GM12878 (cell line): ENCODE results near the gene AFMID. TPM values are rescaled to one million over a fixed set of nuclear protein-coding genes. Genes with fewer than 3 reads are reported as not detected.

Experiments used
- ATAC-seq: fragments of 200-7000 bp; cut with Tn5 transposase; 3 replicates; pipeline ENCODE4 v1.9.1; 2020; ENCODE audit warnings: mild to moderate bottlenecking, moderate library complexity
- BruUV-seq: library from RNA; stranded (reverse); fragments of 400-500 nt; replicated peaks from 2 replicates; lab custom pipeline; 2021; lab: Mats Ljungman, UMichigan
- CTCF ChIA-PET: fragments of 300-600 bp; sonication (Branson Sonifier 250); formaldehyde crosslinking; extraction: SDS; loops from one replicate; lab custom pipeline; 2021; ENCODE audit warnings: inconsistent platforms; lab: Yijun Ruan, JAX
- POLR2A ChIA-PET: fragments of 350-600 bp; formaldehyde crosslinking; extraction: SDS; loops from one replicate; lab custom pipeline; 2021; ENCODE audit warnings: inconsistent platforms; lab: Charles Lee
- RAD21 ChIA-PET: fragments of 300-600 bp; sonication (Branson Sonifier 250); formaldehyde crosslinking; loops from one replicate; lab custom pipeline; 2023; ENCODE audit warnings: antibody characterized with exemption; ENCODE audit not compliant: unreplicated experiment; lab: Charles Lee
- SMC1A ChIA-PET: fragments of 300-600 bp; sonication (Branson Sonifier 250); formaldehyde crosslinking; loops from one replicate; lab custom pipeline; 2023; ENCODE audit not compliant: unreplicated experiment, uncharacterized antibody; lab: Charles Lee
- DNase-seq: peaks from one replicate; pipeline ENCODE4 v3.0.0-alpha.2; 2011; ENCODE audit warnings: low read depth, low spot score
- FAIRE-seq: peaks from 3 replicates; lab custom pipeline; 2011; peaks lifted over from hg19 to GRCh38; lab: Jason Lieb, UNC
- H2AFZ ChIP-seq: 2 replicates; pipeline ENCODE4 v1.6.0; 2011; ENCODE audit warnings: low read depth, low read length, control low read depth; ENCODE audit not compliant: control insufficient read depth
- H3K27ac ChIP-seq: 2 replicates; pipeline ENCODE4 v1.5.1; 2011; ENCODE audit warnings: control low read depth; ENCODE audit not compliant: control insufficient read depth, insufficient read depth
- H3K27me3 ChIP-seq, 2 experiments: replicated peaks in 1 of 2; 2 replicates each; pipeline versions ENCODE4 v1.6.0 to v1.6.1; 2011; ENCODE audit warnings: low read length in 1 of 2; ENCODE audit not compliant: control insufficient read depth in 2 of 2, insufficient read depth in 2 of 2
- H3K36me3 ChIP-seq, 2 experiments: 2 replicates each; pipeline ENCODE4 v1.5.1; 2011; ENCODE audit warnings: low read length in 1 of 2; ENCODE audit not compliant: control insufficient read depth in 2 of 2, insufficient read depth in 2 of 2
- H3K4me1 ChIP-seq: 2 replicates; pipeline ENCODE4 v1.6.1; 2011; ENCODE audit warnings: mild to moderate bottlenecking, low read length, moderate library complexity, mixed read lengths; ENCODE audit not compliant: control insufficient read depth, insufficient read depth
- H3K4me2 ChIP-seq: 2 replicates; pipeline ENCODE4 v1.6.0; 2011; ENCODE audit warnings: control low read depth; ENCODE audit not compliant: control insufficient read depth, insufficient read depth
- H3K4me3 ChIP-seq: fragments of 200-600 bp; sonication (generic); 2 replicates; pipeline ENCODE4 v1.5.1; 2016
- H3K79me2 ChIP-seq: 2 replicates; pipeline ENCODE4 v1.6.0; 2011; ENCODE audit warnings: low read length; ENCODE audit not compliant: control insufficient read depth, insufficient read depth
- H3K9ac ChIP-seq: 2 replicates; pipeline ENCODE4 v1.8.0; 2011; ENCODE audit warnings: low read length, control low read depth, mixed read lengths; ENCODE audit not compliant: control insufficient read depth, insufficient read depth
- H3K9me3 ChIP-seq: replicated peaks from 3 replicates; pipeline ENCODE4 v1.5.1; 2011; ENCODE audit warnings: mild to moderate bottlenecking, low read length; ENCODE audit not compliant: control insufficient read depth, insufficient read depth
- H4K20me1 ChIP-seq: 2 replicates; pipeline ENCODE4 v1.6.0; 2011; ENCODE audit not compliant: control insufficient read depth, insufficient read depth
- CREM ChIP-seq: IDR thresholded peaks from 2 replicates; pipeline ENCODE4 v1.6.1; 2014; ENCODE audit warnings: antibody characterized with exemption, low read depth
- HSF1 ChIP-seq: fragments of 150-350 bp; IDR thresholded peaks from 2 replicates; pipeline ENCODE4 v1.6.1; 2014; ENCODE audit warnings: mild to moderate bottlenecking, low read depth, low read length
- NFXL1 ChIP-seq: fragments of 450-650 bp; IDR thresholded peaks from 2 replicates; pipeline ENCODE4 v1.6.1; 2017; ENCODE audit warnings: antibody characterized with exemption, mild to moderate bottlenecking, borderline replicate concordance
- NKRF ChIP-seq: fragments of 450-650 bp; conservative IDR thresholded peaks from 2 replicates; pipeline ENCODE4 v1.6.1; 2017; ENCODE audit warnings: mild to moderate bottlenecking, moderate library complexity
- NRF1 ChIP-seq: conservative IDR thresholded peaks from 2 replicates; pipeline ENCODE4 v1.6.1; 2011; ENCODE audit warnings: mild to moderate bottlenecking, low read depth, low read length, improper control_type of control experiment
- TCF3 ChIP-seq: IDR thresholded peaks from 2 replicates; pipeline ENCODE4 v1.6.1; 2012; ENCODE audit warnings: low read depth, mild to moderate bottlenecking, low read length, borderline replicate concordance; ENCODE audit not compliant: insufficient read depth
- YY1 ChIP-seq: IDR thresholded peaks from 2 replicates; pipeline ENCODE4 v1.6.1; 2011; ENCODE audit warnings: low read depth, mild to moderate bottlenecking, low read length
- ZBTB40 ChIP-seq: fragments of 450-650 bp; IDR thresholded peaks from 2 replicates; pipeline ENCODE4 v1.6.1; 2016; ENCODE audit warnings: mild to moderate bottlenecking, moderate library complexity, borderline replicate concordance
- WGBS: methylation state at CpG from one replicate; pipeline ENCODE4 v1.1.6; 2016; ENCODE audit warnings: low lambda C conversion rate; ENCODE audit not compliant: insufficient replicate concordance, insufficient coverage; ENCODE audit errors: missing lambda C conversion rate; 5-methylcytosine and 5-hydroxymethylcytosine counted together
- in situ Hi-C: fragments of 300-500 bp; cut with MboI; formaldehyde crosslinking; loops from 9 replicates; pipeline ENCODE4 v1.14.3; 2018; ENCODE audit warnings: mixed read lengths
- intact Hi-C: fragments of 100-400 bp; cut with micrococcal nuclease; formaldehyde crosslinking; loops from one replicate; pipeline ENCODE4 v1.14.2; 2022; ENCODE audit not compliant: unreplicated experiment
- polyA plus RNA-seq, 11 experiments: library from polyadenylated mRNA; depleted of rRNA in 4 of 11; unstranded in 6 of 11; stranded (reverse) in 5 of 11; fragments of >200 nt; fragmentation: Nextera tagmentation in 4 of 11; fragmentation: Illumina TruSeq in 1 of 11; extraction: Ambion mirVana in 4 of 11; extraction: Trizol in 1 of 11; gene quantifications; 1 replicate in 1 of 11; 2 replicates in 10 of 11; pipeline versions ENCODE4 v1.2.1 to v1.2.3, GENCODE V29; 2011 to 2016; ENCODE audit warnings: inconsistent platforms in 2 of 11, missing spikeins in 2 of 11, low read depth in 1 of 11
- total RNA-seq, 4 experiments: library from RNA; depleted of rRNA in 3 of 4; stranded (reverse); fragments of >200 nt in 3 of 4; fragmentation: Illumina TruSeq in 1 of 4; extraction: Trizol in 1 of 4; gene quantifications; 2 replicates each; pipeline versions ENCODE4 v1.2.1 to v1.2.3, GENCODE V29; 2013 to 2021

Gene AFMID
- total and polyA plus RNA-seq, 10 of the 15 experiments (the other 5 are each of a cell fraction or from before 2014, with no cell fraction given): 36.1 to 98.8 (median 51.6) TPM

- H3K4me1 ChIP-seq: peaks cover 20% of the 10 kb centered on the region
- ATAC-seq: no peak
- no peaks in the 10 kb centered on the region for H4K20me1 ChIP-seq
- ChIA-PET CTCF (no interaction called here), RAD21 (no interaction called here), SMC1A (no interaction called here), POLR2A (no interaction called here)
- H3K27me3 ChIP-seq: no peaks in the 10 kb centered on the region; a peak in 1 of 4 replicates
- no peak overlapping the region for H3K9ac ChIP-seq
- in situ Hi-C loops: no loop called here
- WGBS: 74% methylated on average over 9 of the region's 9 CpGs
- H3K4me2 ChIP-seq: no peak overlapping the region
- intact Hi-C loops: no loop called here
- no peak for DNase-seq
- FAIRE-seq: no peak
- BruUV-seq: no TSS peak
- no peaks in the 10 kb centered on the region for H3K9me3 ChIP-seq
- no peak overlapping the region for H3K4me3 ChIP-seq
- H3K27ac ChIP-seq: no peak overlapping the region
- TF ChIP-seq NRF1: no peak
- no peak for TF ChIP-seq NKRF
- no peak for TF ChIP-seq TCF3
- TF ChIP-seq YY1: no peak
- TF ChIP-seq HSF1: no peak
- TF ChIP-seq ZBTB40: no peak
- no peak for TF ChIP-seq CREM
- no peak for TF ChIP-seq NFXL1
- H3K36me3 ChIP-seq: no peaks in the 10 kb centered on the region
- H2AFZ ChIP-seq: no peak overlapping the region
- no peaks in the 10 kb centered on the region for H3K79me2 ChIP-seq
Measured at GRCh38 chr17:78240839-78241238, 53.7 kb downstream of the AFMID start.
